GM20431 (cell line): Measurements from ENCODE around the gene MYO18A.

Experiments used
- in situ Hi-C: fragments of 300-500 bp; cut with MseI, MboI; formaldehyde crosslinking; loops from one replicate; pipeline ENCODE4 v1.15.0; 2020; ENCODE audit warnings: low sequenced_read_pairs; ENCODE audit not compliant: unreplicated experiment

The MYO18A gene

DNA sequence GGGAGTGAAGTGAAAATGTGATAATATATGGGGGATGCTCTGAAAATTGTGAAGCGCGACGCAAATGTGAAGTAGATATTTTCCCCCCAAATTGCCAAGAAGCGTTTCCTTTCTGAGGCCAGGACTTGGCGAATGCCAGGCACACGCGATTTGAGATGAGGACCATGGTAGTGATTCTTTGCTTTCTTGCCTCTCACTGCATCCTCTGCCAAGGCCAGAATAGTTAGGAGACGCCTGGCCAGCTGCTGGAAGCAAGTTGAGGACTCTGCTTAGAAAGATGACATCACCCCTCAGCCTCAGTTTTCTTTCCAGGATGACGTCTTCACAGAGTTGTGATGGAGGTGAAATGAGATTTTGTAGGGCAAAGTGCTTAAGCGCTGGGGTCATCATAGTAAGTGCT, 111.4 kb downstream of the MYO18A start:
- in situ Hi-C loops = no loop called here

DNA sequence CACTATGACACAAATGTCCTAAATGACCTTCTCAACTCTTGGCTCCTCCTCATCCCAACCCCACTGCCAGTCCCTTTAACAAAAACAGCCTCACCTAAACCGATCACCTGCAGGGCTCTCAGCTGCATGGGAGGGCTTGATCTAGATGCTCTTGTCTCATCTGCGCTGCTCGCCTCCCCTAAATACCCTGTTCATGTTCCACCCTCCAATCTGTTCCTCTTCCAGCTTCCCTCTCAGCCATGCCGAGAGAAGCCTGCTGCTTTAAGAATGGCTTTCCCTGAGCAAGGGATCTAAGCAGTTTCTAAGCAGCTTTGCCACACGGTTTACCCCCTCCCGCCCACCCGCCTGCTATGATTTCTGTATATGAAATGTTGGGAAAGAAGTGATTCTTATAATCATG, 113.6 kb downstream of the MYO18A start:
- in situ Hi-C loops = no loop called here

DNA sequence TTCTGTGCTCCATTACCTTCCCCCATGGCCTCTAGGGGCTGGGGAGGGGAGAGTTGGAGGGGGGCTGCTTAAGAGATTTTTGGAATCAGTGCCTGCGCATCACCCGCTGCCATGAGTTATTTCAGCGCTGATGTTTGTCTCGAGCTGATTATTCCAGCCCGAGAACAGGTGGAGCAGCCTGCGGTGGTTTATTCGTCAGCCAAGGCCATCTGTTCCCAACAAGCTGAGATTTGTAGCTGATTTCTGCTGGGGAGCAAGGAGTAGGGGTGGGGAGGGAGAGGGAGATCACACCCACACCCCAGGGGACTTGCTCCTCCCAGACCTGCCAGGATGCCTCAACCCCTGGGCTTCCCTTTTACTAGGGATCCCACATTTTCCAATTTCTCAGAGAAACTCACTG, 114.2 kb downstream of the MYO18A start:
- in situ Hi-C loops = no loop called here

GRCh38 chr17:29063992-29064391, 116.2 kb downstream of the MYO18A start:
- in situ Hi-C loops = no loop called here

GRCh38 chr17:29062215-29062614, 118.0 kb downstream of the MYO18A start:
- in situ Hi-C loops = no loop called here

GRCh38 chr17:29061036-29061435, 119.2 kb downstream of the MYO18A start:
- in situ Hi-C loops = no loop called here

DNA sequence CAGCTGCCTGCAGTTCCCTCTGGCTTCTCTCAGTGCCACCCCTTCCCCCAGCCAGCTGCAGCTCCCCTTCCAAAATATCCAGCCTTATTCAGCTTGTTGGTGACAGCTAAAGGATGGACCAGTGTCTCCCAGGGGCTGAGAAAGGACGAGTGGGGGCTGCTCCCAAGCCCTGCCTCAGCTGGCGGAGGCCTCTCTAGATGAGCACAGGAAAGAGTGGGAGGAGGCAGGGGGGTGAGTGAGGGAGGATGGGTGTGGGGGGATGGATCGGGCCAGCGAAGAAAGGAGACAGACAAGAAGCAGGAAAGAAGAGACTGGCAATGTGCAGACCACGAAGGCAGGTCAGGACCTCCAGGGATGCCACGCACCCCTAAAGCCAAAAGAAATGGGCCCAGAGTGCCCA, 119.7 kb downstream of the MYO18A start:
- in situ Hi-C loops = no loop called here

- in situ Hi-C loops = loop anchor here (10.0 kb wide), 2 partner anchors 46 to 84 kb away; no protein-coding TSS in a partner anchor
These were observed 120.9 kb downstream of the MYO18A start for GRCh38 chr17:29059281-29059680.

DNA sequence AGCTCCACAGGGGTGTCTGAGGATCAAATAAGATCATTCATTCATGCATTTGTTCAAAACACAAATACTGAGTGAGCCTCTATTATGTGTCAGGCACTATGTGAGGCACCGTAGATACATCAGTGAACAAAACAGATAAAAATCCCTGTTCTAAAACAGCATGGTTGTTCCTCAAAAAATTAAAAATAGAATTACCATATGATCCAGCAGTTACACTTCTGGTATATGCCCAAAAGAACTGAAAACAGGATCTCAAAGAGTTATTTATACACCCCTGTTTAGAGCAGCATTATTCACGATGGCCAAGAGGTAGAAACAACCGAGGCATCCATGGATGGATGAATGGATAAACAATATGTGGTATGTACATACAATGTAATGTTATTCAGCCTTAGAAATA, 121.8 kb downstream of the MYO18A start:
- in situ Hi-C loops = loop anchor here (10.0 kb wide), 2 partner anchors 46 to 84 kb away; no protein-coding TSS in a partner anchor

GRCh38 chr17:29057361-29057760, 122.8 kb downstream of the MYO18A start:
- in situ Hi-C loops = loop anchor here (10.0 kb wide), 2 partner anchors 47 to 83 kb away; no protein-coding TSS in a partner anchor

GRCh38 chr17:29054835-29055234, 125.4 kb downstream of the MYO18A start:
- in situ Hi-C loops = loop anchor here (10.0 kb wide), 2 partner anchors 50 to 80 kb away; no protein-coding TSS in a partner anchor

DNA sequence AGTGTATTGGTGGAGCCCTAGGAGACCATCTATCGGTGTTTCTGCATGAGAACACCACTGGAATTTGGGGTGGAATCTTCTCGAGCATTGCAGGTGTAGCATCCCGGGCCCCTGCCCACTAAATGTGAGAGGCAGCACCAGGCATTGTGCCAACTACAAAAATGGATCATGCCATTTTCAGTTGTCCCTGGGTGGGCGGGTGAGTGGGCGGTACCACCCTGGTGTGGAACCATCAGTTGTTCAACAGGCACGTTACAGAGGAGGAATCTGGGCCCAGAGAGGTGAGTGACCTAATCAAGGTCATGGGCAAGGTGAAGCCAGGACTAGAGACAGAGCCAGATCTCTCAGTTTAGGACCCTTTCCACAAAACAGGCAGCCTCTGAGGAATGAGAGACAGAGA, 128.5 kb downstream of the MYO18A start:
- in situ Hi-C loops = loop anchor here (10.0 kb wide), 2 partner anchors 53 to 77 kb away; no protein-coding TSS in a partner anchor

DNA sequence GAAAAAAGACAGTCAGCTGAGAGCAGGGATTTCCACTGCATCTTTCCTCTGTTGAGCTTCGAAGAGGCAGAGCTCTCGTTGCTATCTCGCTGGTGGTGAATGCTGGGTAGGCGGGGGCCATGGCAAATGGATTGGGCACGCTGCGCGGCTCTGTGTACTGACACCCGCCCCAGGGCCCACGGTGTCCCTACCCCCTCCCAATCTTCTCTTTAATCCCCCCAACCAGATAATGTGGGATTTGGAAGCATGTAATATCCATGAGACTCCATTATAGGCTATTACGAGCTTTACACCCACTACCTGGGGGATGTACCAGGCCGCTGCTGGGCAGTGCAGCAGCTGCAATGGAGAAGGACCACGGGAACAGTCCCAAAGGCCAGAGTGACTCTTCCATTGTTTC, 129.0 kb downstream of the MYO18A start:
- in situ Hi-C loops = loop anchor here (10.0 kb wide), 2 partner anchors 54 to 76 kb away; no protein-coding TSS in a partner anchor

- in situ Hi-C loops = loop anchor here (10.0 kb wide), 2 partner anchors 55 to 75 kb away; no protein-coding TSS in a partner anchor
These were observed 130.0 kb downstream of the MYO18A start for GRCh38 chr17:29050176-29050575.

GRCh38 chr17:29049541-29050145, 130.6 kb downstream of the MYO18A start:
- in situ Hi-C loops = loop anchor here (10.0 kb wide), 2 partner anchors 55 to 75 kb away; no protein-coding TSS in a partner anchor

- in situ Hi-C loops = no loop called here
These were observed 131.5 kb downstream of the MYO18A start for GRCh38 chr17:29048440-29049368.

DNA sequence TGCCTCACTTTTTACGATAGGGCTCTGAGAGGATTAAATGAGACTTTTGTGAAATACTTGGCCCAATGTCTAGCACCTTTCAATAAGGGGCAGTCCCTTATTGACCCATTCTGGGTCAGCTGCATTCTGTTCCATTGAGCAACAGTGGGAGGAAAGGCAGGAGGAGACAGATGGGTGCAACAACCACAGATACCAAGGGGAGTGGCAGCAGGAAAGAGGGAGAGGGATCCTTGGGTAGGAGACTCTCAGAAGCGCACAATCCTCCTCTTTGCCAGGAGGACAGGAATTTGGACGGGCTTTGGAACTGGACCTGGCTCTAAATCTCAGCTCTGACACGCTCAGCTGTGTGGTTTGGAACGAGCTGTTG, 133.7 kb downstream of the MYO18A start:
- in situ Hi-C loops = no loop called here

GRCh38 chr17:29045734-29046472, 134.3 kb downstream of the MYO18A start:
- in situ Hi-C loops = no loop called here

DNA sequence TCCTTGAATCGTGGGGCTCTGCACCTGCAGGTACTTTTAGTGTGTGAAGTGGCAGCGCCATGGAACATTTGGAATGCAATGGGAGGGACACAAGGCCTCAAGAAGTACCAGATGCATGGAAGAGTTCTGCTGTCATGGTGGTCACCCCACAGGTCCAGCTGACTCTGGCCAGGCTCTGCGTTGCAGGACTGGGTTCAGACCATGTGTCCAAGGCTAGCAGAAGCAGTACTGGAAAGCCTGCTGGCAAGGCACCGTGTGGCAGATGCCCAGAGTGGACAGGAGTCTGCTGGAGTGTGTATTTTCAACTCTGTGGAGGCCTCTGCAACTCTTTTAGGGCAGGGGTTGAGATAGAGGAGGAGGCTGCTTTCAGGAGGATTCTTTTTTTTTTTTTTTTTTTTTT, 135.2 kb downstream of the MYO18A start:
- in situ Hi-C loops = no loop called here

GRCh38 chr17:29043539-29044145, 136.6 kb downstream of the MYO18A start:
- in situ Hi-C loops = no loop called here
